DND-41 (cell line): ENCODE measurements around the gene PNLIP.

Experiments
- EZH2 ChIP-seq: IDR thresholded peaks from 3 replicates; pipeline ENCODE4 v1.6.1; 2012; ENCODE audit warnings: borderline replicate concordance, low read depth, mild to moderate bottlenecking, moderate library complexity, low read length, inconsistent platforms; ENCODE audit not compliant: severe bottlenecking
- TF ChIP-seq, protein P1 (sequence below): IDR thresholded peaks from 2 replicates; pipeline ENCODE4 v1.5.1; 2012; ENCODE audit warnings: borderline replicate concordance, low read length, moderate library complexity, mild to moderate bottlenecking; ENCODE audit not compliant: poor library complexity, severe bottlenecking; ENCODE audit errors: extremely low read depth

DNA sequence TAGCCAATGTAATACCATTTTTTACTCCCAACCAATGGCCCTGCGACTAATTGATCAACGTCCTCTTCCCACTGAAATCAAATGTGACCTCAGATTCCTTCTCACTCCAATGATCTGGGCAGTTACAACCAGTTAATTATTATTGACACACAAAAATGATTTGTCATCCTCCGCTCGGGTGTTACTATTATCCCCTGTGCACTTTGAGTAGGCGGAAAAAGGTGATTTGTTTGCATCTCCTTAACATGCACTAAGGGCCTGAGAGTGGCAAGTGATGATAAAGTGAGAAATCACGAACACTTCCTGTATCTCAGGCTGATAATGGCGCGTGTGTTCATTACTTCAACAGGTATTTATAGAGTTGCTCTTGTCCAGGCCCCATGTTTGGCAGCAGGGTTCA lies 40.9 kb upstream of the PNLIP start:
- TF ChIP-seq EZH2, result no peak
- TF ChIP-seq, protein P1, sequence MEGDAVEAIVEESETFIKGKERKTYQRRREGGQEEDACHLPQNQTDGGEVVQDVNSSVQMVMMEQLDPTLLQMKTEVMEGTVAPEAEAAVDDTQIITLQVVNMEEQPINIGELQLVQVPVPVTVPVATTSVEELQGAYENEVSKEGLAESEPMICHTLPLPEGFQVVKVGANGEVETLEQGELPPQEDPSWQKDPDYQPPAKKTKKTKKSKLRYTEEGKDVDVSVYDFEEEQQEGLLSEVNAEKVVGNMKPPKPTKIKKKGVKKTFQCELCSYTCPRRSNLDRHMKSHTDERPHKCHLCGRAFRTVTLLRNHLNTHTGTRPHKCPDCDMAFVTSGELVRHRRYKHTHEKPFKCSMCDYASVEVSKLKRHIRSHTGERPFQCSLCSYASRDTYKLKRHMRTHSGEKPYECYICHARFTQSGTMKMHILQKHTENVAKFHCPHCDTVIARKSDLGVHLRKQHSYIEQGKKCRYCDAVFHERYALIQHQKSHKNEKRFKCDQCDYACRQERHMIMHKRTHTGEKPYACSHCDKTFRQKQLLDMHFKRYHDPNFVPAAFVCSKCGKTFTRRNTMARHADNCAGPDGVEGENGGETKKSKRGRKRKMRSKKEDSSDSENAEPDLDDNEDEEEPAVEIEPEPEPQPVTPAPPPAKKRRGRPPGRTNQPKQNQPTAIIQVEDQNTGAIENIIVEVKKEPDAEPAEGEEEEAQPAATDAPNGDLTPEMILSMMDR, result no peak
